ENCODE measurements around the gene MAPK4. TPM values are rescaled to one million over a fixed set of nuclear protein-coding genes. Genes with fewer than 3 reads are reported as not detected.

The MAPK4 gene
- total RNA-seq, 1 donor from 2014 or later = not detected

- intact Hi-C loops (cut with micrococcal nuclease) = no loop called here
- Mint-ChIP-seq H3K27ac (no peak overlapping the region), H3K36me3 (ENCODE audit: low read depth) (no peaks in the 10 kb centered on the region), H3K9me3 (no peaks in the 10 kb centered on the region), H3K27me3 (ENCODE audit: insufficient read depth) (no peaks in the 10 kb centered on the region), H3K4me1 (ENCODE audit: low read depth) (no peaks in the 10 kb centered on the region), H3K4me3 (no peak overlapping the region)
- no peak for DNase-seq (ENCODE audit: low spot score)
Observed at GRCh38 chr18:50719471-50720324, 159.8 kb downstream of the MAPK4 start.

- no peak overlapping the region for H3K27ac Mint-ChIP-seq
- H3K36me3 Mint-ChIP-seq (ENCODE audit: low read depth) = no peaks in the 10 kb centered on the region
- no peaks in the 10 kb centered on the region for H3K27me3 Mint-ChIP-seq (ENCODE audit: insufficient read depth)
- H3K4me3 Mint-ChIP-seq = no peak overlapping the region
- H3K9me3 Mint-ChIP-seq = no peaks in the 10 kb centered on the region
- no peaks in the 10 kb centered on the region for H3K4me1 Mint-ChIP-seq (ENCODE audit: low read depth)
- intact Hi-C loops (cut with micrococcal nuclease) = no loop called here
- no peak for DNase-seq (ENCODE audit: low spot score)
Observed at GRCh38 chr18:50720325-50720674, 160.4 kb downstream of the MAPK4 start.

GRCh38 chr18:50721006-50721405, 161.1 kb downstream of the MAPK4 start:
- Mint-ChIP-seq H3K36me3 (ENCODE audit: low read depth) (no peaks in the 10 kb centered on the region), H3K4me1 (ENCODE audit: low read depth) (no peaks in the 10 kb centered on the region)

DNA sequence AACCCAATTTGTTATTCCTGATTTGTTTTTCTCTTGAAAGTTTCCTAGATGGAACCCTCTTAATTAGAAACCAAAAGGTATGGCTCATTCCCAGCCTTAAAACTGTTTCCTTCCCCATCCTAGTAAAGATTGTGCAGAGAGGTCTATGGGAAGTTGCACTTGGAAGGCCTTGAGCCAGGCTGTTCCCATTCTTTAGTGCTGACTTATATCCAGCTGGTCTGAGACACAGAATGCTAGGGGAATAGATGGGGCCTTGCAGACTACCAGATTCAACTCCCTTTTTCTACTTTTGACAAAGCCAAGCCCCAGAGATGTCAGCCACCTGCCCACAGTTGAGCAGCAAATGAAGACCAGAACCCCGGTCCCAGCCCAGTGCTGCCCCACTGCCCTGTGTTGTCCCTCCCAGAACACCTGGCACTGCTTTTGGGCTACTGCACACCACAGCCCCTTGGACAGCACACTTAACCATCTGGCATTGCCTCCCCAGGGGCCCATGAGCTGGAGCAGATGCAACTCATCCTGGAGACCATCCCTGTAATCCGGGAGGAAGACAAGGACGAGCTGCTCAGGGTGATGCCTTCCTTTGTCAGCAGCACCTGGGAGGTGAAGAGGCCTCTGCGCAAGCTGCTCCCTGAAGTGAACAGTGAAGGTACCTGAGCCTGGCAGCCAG, 161.7 kb downstream of the MAPK4 start:
- DNase-seq (ENCODE audit: low spot score) = no peak
- Mint-ChIP-seq H3K4me1 (ENCODE audit: low read depth) (no peaks in the 10 kb centered on the region), H3K9me3 (no peaks in the 10 kb centered on the region), H3K27ac (no peak overlapping the region), H3K4me3 (no peak overlapping the region), H3K36me3 (ENCODE audit: low read depth) (no peaks in the 10 kb centered on the region), H3K27me3 (ENCODE audit: insufficient read depth) (no peaks in the 10 kb centered on the region)
- intact Hi-C loops (cut with micrococcal nuclease) = no loop called here

More at GRCh38 chr18:50721006-50721405, 161.1 kb downstream of the MAPK4 start:
- no peak overlapping the region for H3K27ac Mint-ChIP-seq
- H3K4me3 Mint-ChIP-seq = no peak overlapping the region
- no peaks in the 10 kb centered on the region for H3K27me3 Mint-ChIP-seq (ENCODE audit: insufficient read depth)
- DNase-seq (ENCODE audit: low spot score) = no peak
- intact Hi-C loops (cut with micrococcal nuclease) = no loop called here
- H3K9me3 Mint-ChIP-seq = no peaks in the 10 kb centered on the region

GRCh38 chr18:50722311-50722710, 162.4 kb downstream of the MAPK4 start:
- H3K27ac Mint-ChIP-seq = no peak overlapping the region
- no peaks in the 10 kb centered on the region for H3K9me3 Mint-ChIP-seq
- no peaks in the 10 kb centered on the region for H3K4me1 Mint-ChIP-seq (ENCODE audit: low read depth)
- H3K36me3 Mint-ChIP-seq (ENCODE audit: low read depth) = no peaks in the 10 kb centered on the region
- intact Hi-C loops (cut with micrococcal nuclease) = no loop called here
- H3K4me3 Mint-ChIP-seq = no peak overlapping the region
- DNase-seq (ENCODE audit: low spot score) = no peak
- H3K27me3 Mint-ChIP-seq (ENCODE audit: insufficient read depth) = no peaks in the 10 kb centered on the region

- H3K27me3 Mint-ChIP-seq (ENCODE audit: insufficient read depth) = no peaks in the 10 kb centered on the region
- no peak overlapping the region for H3K4me3 Mint-ChIP-seq
- H3K4me1 Mint-ChIP-seq (ENCODE audit: low read depth) = no peaks in the 10 kb centered on the region
- no peak for DNase-seq (ENCODE audit: low spot score)
- no peaks in the 10 kb centered on the region for H3K9me3 Mint-ChIP-seq
- no peak overlapping the region for H3K27ac Mint-ChIP-seq
- H3K36me3 Mint-ChIP-seq (ENCODE audit: low read depth) = no peaks in the 10 kb centered on the region
- intact Hi-C loops (cut with micrococcal nuclease) = no loop called here
Observed at GRCh38 chr18:50724751-50725151, 164.9 kb downstream of the MAPK4 start.

DNA sequence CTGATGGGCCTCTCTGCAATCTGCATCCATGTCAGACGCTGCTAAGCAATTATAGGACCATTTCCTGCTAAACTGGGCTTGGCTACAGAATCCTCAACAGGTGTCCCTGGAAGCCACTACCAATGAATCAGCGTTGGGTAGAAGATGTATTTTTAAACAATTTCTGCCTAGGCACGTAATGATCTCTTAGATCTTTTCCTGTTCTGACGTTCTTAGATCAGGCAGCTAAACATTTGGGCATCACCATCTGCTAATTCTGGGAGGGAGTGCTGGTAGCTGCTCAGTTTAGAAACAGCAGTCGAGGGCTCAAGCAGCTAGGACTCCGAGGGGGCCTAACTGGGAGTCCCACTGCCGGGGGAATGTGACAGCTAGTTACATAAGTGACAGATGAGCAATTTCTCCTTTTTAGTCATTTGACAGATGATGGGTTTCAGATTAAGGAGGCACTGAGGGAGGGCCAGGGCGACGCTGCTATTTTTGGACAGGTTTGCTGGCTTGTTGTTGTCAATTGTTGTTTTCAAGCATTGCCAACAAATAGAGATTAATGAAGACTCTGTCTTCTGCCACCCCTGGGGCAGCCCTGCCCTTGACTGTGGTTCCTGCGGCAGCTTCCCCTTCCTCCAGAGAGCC, 167.2 kb downstream of the MAPK4 start:
- H3K4me3 Mint-ChIP-seq = no peak overlapping the region
- H3K27me3 Mint-ChIP-seq (ENCODE audit: insufficient read depth) = no peaks in the 10 kb centered on the region
- no peaks in the 10 kb centered on the region for H3K4me1 Mint-ChIP-seq (ENCODE audit: low read depth)
- intact Hi-C loops (cut with micrococcal nuclease) = no loop called here
- no peaks in the 10 kb centered on the region for H3K36me3 Mint-ChIP-seq (ENCODE audit: low read depth)
- H3K9me3 Mint-ChIP-seq = no peaks in the 10 kb centered on the region
- DNase-seq (ENCODE audit: low spot score) = no peak
- no peak overlapping the region for H3K27ac Mint-ChIP-seq

DNA sequence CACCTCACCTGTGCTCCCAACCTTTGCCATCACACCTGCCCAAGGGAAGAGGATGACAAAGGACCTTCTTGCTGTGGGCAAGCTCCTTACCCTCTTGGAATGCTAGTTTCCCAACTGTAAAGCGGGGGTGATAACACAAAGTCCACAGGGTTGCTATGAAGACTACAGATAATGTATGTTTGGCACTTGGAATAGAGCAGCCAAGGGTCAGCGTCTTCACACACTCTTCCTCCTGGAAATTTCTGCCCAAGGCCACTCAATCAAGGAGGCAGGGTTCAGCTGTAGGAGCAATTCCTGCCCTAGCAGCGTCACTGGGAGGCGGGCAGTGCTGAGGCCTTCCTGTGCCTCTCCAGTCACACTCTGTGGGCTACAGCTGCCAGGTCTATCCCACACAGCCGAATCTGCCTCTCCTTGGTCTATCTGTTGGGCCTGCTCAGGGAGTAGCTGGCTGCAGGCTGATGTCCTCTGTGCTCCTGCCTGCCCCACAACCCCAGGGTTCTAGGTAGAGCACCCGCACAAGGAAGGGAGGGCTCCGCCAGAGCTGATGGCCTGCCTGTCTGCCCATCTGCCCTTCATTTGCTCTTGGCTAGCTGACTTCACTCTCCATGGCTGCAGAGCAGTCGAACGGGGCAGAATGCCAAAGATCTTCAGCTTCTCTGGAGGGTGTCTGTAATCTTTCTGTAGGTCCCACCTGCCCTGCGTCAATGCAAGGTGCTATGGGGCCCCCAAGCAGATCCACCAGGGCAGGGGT, 168.0 kb downstream of the MAPK4 start:
- no peaks in the 10 kb centered on the region for H3K4me1 Mint-ChIP-seq (ENCODE audit: low read depth)
- H3K27me3 Mint-ChIP-seq (ENCODE audit: insufficient read depth) = no peaks in the 10 kb centered on the region
- no peak overlapping the region for H3K4me3 Mint-ChIP-seq
- DNase-seq (ENCODE audit: low spot score) = no peak
- no peaks in the 10 kb centered on the region for H3K36me3 Mint-ChIP-seq (ENCODE audit: low read depth)
- no peaks in the 10 kb centered on the region for H3K9me3 Mint-ChIP-seq
- intact Hi-C loops (cut with micrococcal nuclease) = no loop called here
- no peak overlapping the region for H3K27ac Mint-ChIP-seq

- no peaks in the 10 kb centered on the region for H3K4me1 Mint-ChIP-seq (ENCODE audit: low read depth)
- H3K36me3 Mint-ChIP-seq (ENCODE audit: low read depth) = no peaks in the 10 kb centered on the region
- H3K4me3 Mint-ChIP-seq = no peak overlapping the region
- H3K9me3 Mint-ChIP-seq = no peaks in the 10 kb centered on the region
- H3K27me3 Mint-ChIP-seq (ENCODE audit: insufficient read depth) = no peaks in the 10 kb centered on the region
- H3K27ac Mint-ChIP-seq = no peak overlapping the region
- DNase-seq (ENCODE audit: low spot score) = no peak
- intact Hi-C loops (cut with micrococcal nuclease) = no loop called here
Observed at GRCh38 chr18:50729376-50729775, 169.5 kb downstream of the MAPK4 start.

GRCh38 chr18:50729986-50730385, 170.1 kb downstream of the MAPK4 start:
- Mint-ChIP-seq H3K9me3 (no peaks in the 10 kb centered on the region), H3K27ac (no peak overlapping the region), H3K4me1 (ENCODE audit: low read depth) (no peaks in the 10 kb centered on the region), H3K4me3 (no peak overlapping the region), H3K27me3 (ENCODE audit: insufficient read depth) (no peaks in the 10 kb centered on the region), H3K36me3 (ENCODE audit: low read depth) (no peaks in the 10 kb centered on the region)
- no peak for DNase-seq (ENCODE audit: low spot score)
- intact Hi-C loops (cut with micrococcal nuclease) = no loop called here

- intact Hi-C loops (cut with micrococcal nuclease) = no loop called here
- H3K27ac Mint-ChIP-seq = no peak overlapping the region
- no peaks in the 10 kb centered on the region for H3K27me3 Mint-ChIP-seq (ENCODE audit: insufficient read depth)
- no peaks in the 10 kb centered on the region for H3K9me3 Mint-ChIP-seq
- no peaks in the 10 kb centered on the region for H3K36me3 Mint-ChIP-seq (ENCODE audit: low read depth)
- no peaks in the 10 kb centered on the region for H3K4me1 Mint-ChIP-seq (ENCODE audit: low read depth)
- H3K4me3 Mint-ChIP-seq = no peak overlapping the region
- no peak for DNase-seq (ENCODE audit: low spot score)
Observed at GRCh38 chr18:50734342-50734741, 174.5 kb downstream of the MAPK4 start.

- intact Hi-C loops (cut with micrococcal nuclease) = no loop called here
- Mint-ChIP-seq H3K9me3 (no peaks in the 10 kb centered on the region), H3K4me3 (no peak overlapping the region), H3K4me1 (ENCODE audit: low read depth) (no peaks in the 10 kb centered on the region), H3K27me3 (ENCODE audit: insufficient read depth) (no peaks in the 10 kb centered on the region), H3K27ac (no peak overlapping the region), H3K36me3 (ENCODE audit: low read depth) (no peaks in the 10 kb centered on the region)
- DNase-seq (ENCODE audit: low spot score) = no peak
Observed at GRCh38 chr18:50734886-50735285, 175.0 kb downstream of the MAPK4 start.

DNA sequence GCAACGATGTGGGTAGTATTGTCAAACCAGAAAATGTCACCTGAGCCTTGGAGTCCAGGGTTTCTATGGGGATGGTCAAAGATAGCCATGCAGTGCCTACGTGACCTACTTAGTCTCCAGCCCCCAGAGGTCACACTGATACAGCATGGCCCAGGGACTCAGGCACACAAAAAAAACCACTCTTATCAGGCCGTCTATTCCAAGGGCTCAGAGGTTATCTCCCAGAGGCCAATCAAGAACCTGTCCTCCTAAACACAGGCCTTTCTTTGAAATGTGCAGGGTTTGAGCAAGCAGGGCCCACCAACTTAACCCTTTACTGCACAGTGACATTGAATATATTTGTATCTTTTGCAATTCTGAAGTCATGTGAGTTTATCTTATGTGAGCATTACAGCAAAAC, 177.2 kb downstream of the MAPK4 start:
- intact Hi-C loops (cut with micrococcal nuclease) = no loop called here
- DNase-seq (ENCODE audit: low spot score) = no peak
- H3K27ac Mint-ChIP-seq = no peak overlapping the region
- H3K4me1 Mint-ChIP-seq (ENCODE audit: low read depth) = no peaks in the 10 kb centered on the region
- H3K9me3 Mint-ChIP-seq = no peaks in the 10 kb centered on the region
- H3K36me3 Mint-ChIP-seq (ENCODE audit: low read depth) = no peaks in the 10 kb centered on the region
- no peaks in the 10 kb centered on the region for H3K27me3 Mint-ChIP-seq (ENCODE audit: insufficient read depth)
- H3K4me3 Mint-ChIP-seq = no peak overlapping the region

Measured in activated T-helper 1 cell treated with anti-CD3 and anti-CD28 coated beads, Interleukin-12 subunit alpha, Interleukin-12 subunit beta, Interleukin-2, Interleukin-4 antibody, amounts not matched to agents 30 ng/mL and 10 ng/mL and 1 ng/mL, durations not matched to agents 14 hours and 24 hours and 36 hours (primary cell).